Loucy (cell line): Measurements from ENCODE around the gene CDK5.

ENCODE experiments used
- EZH2phosphoT487 ChIP-seq: fragments of 200-600 bp; IDR thresholded peaks from 2 replicates; pipeline ENCODE4 v1.6.1; 2018; ENCODE audit warnings: antibody characterized with exemption, mild to moderate bottlenecking, moderate library complexity, borderline replicate concordance
- TF ChIP-seq, protein P1 (sequence below): fragments of 200-600 bp; sonication (generic); conservative IDR thresholded peaks from 2 replicates; pipeline ENCODE4 v1.5.1; 2014; ENCODE audit warnings: mild to moderate bottlenecking, antibody characterized with exemption, low read length

DNA sequence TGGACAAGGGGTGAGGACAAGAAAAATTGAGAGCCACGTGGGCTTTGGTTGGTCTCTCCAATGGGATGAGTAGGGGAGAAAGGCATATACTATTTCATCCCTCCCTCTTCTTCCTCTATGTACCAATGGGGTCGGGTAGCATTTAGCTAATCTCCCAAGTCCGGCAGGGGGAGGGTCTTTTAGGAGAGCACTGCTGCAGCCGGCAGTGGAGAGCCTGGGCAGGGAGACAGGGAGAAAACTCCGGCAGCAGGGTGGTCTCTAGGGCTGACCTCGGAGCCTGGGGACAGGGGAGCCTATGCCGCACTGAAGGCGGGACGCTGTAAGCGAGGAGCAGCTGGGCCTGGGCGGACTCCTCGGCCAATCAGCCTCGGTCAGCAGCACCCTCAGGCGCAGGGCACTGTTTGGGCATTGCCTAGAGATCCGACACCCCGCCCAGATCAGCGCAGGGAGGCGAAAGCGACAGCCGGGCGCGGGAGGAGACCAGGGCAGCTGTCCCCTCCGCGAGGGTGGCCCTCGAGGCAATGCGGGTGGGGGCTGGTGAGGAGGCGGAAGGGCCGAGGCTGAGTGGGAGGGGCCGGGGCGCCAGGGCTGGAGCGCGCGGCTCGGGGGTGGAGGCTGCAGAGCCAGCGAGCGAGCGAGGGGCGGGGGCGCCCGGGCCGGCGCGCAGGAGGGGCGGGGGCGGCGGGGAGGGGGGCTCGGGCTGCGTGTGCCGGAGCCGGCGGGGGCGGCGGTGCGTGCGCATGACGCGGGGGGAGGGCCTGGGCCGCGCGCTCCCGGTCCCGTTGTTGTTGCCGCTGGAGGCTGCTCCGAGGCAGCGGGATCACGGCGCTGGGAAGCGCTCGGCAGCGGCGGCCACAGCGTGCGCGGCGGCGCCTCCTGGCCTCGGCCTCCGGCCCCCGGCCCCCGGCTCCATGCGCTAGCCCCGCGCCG lies 28.3 kb upstream of the CDK5 start, which contains the start of gene AGAP3:
- TF ChIP-seq, protein P1, sequence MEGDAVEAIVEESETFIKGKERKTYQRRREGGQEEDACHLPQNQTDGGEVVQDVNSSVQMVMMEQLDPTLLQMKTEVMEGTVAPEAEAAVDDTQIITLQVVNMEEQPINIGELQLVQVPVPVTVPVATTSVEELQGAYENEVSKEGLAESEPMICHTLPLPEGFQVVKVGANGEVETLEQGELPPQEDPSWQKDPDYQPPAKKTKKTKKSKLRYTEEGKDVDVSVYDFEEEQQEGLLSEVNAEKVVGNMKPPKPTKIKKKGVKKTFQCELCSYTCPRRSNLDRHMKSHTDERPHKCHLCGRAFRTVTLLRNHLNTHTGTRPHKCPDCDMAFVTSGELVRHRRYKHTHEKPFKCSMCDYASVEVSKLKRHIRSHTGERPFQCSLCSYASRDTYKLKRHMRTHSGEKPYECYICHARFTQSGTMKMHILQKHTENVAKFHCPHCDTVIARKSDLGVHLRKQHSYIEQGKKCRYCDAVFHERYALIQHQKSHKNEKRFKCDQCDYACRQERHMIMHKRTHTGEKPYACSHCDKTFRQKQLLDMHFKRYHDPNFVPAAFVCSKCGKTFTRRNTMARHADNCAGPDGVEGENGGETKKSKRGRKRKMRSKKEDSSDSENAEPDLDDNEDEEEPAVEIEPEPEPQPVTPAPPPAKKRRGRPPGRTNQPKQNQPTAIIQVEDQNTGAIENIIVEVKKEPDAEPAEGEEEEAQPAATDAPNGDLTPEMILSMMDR, result no peak
- no peak for TF ChIP-seq EZH2phosphoT487
